Activated CD8-positive, alpha-beta memory T cell treated with anti-CD3 and anti-CD28 coated beads for 4 hours (primary cell): ENCODE data around the gene CSHL1.
"Not testable (repeated sequence)": the region's sequence is repeated elsewhere in the genome, so short reads cannot be mapped to it uniquely, and the experiment has no call there.

Source experiments
- DNase-seq, 2 donors: peaks; one replicate each; pipeline ENCODE4 v3.0.0-alpha.2; 2020; ENCODE audit warnings: low read depth in 2 of 2

The CSHL1 gene

GRCh38 chr17:63889026-63889848 is 21.8 kb downstream of the CSHL1 start:
- not testable (repeated sequence) for DNase-seq

- not testable (repeated sequence) for DNase-seq
Measured at GRCh38 chr17:63885119-63885518, 25.9 kb downstream of the CSHL1 start.

DNA sequence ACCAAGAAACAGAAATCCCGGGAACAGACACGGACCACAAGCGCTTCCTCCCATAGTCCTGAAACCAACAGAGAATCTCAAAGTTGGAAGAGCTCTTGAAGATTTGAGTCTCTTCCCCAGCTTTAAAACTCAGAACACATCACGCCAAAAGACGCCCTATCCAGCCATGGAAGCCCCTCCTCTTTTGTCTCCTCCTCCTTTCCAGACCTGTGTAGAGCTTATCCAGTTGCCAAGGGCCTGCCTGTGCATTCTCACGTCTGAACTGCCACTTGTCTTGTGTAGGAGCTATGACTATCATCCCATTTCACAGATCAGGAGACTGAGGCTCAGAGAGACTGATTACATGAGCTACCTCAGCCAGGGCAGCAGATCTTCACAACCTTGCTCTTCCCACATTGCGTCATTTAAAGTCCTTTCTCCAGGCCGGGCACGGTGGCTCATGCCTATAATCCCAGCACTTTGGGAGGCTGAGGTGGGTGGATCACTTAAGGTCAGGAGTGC is 28.4 kb downstream of the CSHL1 start:
- DNase-seq: not testable (repeated sequence)

DNA sequence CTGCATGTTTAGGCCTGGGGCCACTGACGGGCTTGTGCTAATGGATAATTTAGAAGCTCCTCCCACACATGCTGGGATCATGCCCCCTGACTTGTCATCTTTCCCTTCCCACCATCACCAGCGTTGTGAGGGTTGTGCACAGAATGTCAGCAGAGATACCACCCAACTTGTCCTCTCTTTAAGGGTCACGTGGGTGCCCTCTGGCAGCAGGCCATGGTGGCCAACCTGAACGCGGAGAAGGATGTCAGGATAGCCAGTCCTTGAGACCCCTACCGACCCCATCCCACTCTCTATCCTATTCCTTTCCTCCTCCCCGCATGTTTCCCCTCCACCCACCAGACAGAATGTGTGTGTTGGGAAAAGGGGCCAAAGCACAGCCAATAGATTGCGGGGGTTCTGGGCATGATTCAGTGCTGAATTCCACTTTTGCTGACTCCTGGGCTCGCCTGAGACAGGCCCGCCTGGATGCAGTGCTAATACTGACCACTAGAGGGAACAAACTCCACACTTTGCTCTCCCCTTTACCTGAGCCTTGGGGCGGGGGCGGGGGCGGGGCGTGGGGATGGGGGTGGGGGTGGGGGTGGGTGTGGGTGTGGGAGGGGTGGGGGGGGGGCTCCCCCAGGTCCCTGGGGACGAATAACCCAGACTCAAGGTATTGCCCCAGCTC is 29.0 kb downstream of the CSHL1 start, which contains the start of gene GH2:
Gene GH2, minus strand, starts transcription at position 10 of the 667 bp plus-strand sequence. CDS start 143 bp downstream, outside the sequence.
- peak; percentile 10 to 20 for DNase-seq

DNA sequence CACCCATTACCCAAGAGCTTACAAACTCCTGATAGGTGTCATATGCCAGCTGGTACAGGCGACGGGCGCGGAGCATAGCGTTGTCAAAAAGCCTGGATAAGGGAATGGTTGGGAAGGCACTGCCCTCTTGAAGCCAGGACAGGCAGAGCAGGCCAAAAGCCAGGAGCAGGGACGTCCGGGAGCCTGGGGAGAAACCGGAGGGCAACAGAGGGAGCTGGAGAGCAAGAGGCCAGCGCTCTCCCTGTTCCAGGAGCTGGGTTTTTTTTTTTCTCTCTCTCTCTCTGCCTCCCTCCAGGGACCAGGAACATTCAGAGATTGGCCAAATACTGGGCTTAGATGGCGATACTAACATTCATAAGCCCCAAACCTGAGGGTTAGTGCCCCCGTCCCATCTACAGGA is 29.7 kb downstream of the CSHL1 start:
- DNase-seq: not testable (repeated sequence)

DNA sequence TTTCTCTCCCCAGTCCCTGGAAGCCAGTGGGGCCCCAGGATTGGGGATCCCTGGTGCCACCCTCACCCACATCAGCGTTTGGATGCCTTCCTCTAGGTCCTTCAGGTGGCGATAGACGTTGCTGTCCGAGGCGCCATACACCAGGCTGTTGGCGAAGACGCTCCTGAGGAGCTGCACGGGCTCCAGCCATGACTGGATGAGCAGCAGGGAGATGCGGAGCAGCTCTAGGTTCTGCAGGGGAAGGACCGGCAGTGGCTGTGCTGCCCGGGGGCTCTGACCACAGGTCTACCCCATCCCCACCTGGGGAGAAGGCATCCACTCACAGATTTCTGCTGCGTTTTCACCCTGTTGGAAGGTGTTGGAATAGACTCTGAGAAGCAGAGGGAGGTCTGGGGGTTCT is 30.4 kb downstream of the CSHL1 start:
- DNase-seq: no peak

DNA sequence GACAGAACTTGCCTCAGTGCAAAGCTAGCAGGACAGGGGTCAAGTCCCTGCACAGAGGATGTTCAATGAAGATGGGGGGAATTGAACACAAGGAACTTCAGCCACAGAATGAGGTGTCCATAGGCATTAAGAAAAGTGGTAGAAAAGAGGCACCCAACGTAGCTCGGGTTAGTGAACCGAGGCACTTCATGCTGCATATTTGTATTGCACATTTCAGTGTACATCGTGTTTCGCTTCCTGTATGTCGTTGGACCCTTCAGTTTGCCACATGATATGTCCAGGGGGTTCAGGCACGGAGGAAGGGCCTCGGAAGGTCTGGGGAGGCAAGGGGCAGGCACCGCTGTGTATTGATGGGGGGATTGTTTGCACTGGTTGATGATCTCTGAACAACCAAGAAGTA is 32.6 kb downstream of the CSHL1 start:
- DNase-seq: not testable (repeated sequence)

DNA sequence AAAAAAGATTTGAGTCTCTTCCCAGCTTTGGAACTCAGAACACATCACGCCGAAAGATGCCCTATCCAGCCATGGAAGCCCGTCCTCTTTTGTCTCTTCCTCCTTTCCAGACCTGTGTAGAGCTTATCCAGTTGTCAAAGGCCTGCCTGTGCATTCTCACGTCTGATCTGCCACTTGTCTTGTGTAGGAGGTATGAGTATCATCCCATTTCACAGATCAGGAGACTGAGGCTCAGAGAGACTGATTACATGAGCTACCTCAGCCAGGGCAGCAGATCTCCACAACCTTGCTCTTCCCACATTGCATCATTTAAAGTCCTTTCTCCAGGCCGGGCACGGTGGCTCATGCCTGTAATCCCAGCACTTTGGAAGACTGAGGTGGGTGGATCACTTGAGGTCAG is 36.4 kb downstream of the CSHL1 start:
- not testable (repeated sequence) for DNase-seq

DNA sequence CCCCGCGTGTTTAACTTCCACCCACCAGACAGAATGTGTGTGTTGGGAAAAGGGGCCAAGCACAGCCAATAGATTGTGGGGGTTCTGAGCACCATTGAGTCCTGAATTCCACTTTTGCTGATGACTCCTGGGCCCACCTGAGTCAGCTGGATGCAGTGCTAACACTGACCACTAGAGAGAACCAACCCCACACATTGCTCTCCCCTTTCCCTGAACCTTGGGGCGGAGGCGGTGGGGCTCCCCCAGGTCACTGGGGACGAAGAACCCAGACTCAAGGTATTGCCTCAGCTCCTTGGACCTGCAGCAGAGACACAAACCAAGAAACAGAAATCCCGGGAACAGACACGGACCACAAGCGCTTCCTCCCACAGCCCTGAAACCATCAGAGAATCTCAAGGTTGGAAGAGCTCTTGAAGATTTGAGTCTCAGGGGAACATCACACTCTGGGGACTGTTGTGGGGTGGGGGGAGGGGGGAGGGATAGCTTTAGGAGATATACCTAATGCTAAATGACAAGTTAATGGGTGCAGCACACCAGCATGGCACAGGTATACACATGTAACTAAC is 36.9 kb downstream of the CSHL1 start:
- not testable (repeated sequence) for DNase-seq

- not testable (repeated sequence) for DNase-seq
Measured at GRCh38 chr17:63873577-63873976, 37.5 kb downstream of the CSHL1 start, which contains the start of gene CSH2. TSS of gene CSH2 (minus strand) at chr17:63873677. CDS start at chr17:63873614, 63 bp downstream.

GRCh38 chr17:63871646-63872365 is 39.3 kb downstream of the CSHL1 start:
- DNase-seq: not testable (repeated sequence)

DNA sequence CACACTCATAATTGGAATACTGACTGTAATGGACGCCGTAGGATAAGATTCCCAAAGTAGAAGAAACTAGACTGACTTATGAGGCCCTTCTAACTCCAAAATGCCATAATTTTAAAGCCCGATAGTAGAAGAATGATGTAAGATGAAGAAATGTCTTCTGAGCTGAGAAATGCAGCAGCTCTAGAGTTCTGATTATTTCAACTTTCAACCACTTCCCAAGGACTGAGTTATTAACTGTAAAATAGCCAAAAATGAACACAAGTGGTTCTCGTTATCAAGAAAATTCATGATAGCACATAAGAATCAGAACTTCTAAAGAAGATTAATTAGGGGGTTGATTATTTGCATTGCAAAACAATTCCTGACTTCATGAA is 40.8 kb downstream of the CSHL1 start:
- DNase-seq: not testable (repeated sequence)

GRCh38 chr17:63869491-63870291 is 41.4 kb downstream of the CSHL1 start:
- DNase-seq: not testable (repeated sequence)

- not testable (repeated sequence) for DNase-seq
Measured at GRCh38 chr17:63866625-63867024, 44.4 kb downstream of the CSHL1 start.
